HG03342 (cell line): ENCODE data around the gene HSD17B8.
A peak's percentile ranks its signal among the peaks of the same experiment; 100 is the strongest.

Experiments used
- ATAC-seq: cut with Tn5 transposase; IDR thresholded peaks from one replicate; pipeline ENCODE4 v1.9.1; 2021; ENCODE audit warnings: mild to moderate bottlenecking, moderate library complexity; ENCODE audit not compliant: unreplicated experiment

The HSD17B8 gene

GRCh38 chr6:33204415-33205190 lies at the start of gene HSD17B8:
Gene HSD17B8 (plus strand): TSS chr6:33204655. CDS start chr6:33204669, 14 bp downstream.
- peak; percentile 53 for ATAC-seq

- no peak for ATAC-seq
Observed at GRCh38 chr6:33156561-33156960, 47.9 kb upstream of the HSD17B8 start.

- no peak for ATAC-seq
Observed at GRCh38 chr6:33156964-33157363, 47.5 kb upstream of the HSD17B8 start.

- no peak for ATAC-seq
Observed at GRCh38 chr6:33160096-33160495, 44.4 kb upstream of the HSD17B8 start.

- ATAC-seq: no peak
Observed at GRCh38 chr6:33160728-33161344, 43.6 kb upstream of the HSD17B8 start.

- ATAC-seq: no peak
Observed at GRCh38 chr6:33161354-33162331, 42.8 kb upstream of the HSD17B8 start.

- ATAC-seq: no peak
Observed at GRCh38 chr6:33163540-33163939, 40.9 kb upstream of the HSD17B8 start.

- no peak for ATAC-seq
Observed at GRCh38 chr6:33164176-33164575, 40.3 kb upstream of the HSD17B8 start.

- no peak for ATAC-seq
Observed at GRCh38 chr6:33164665-33165373, 39.6 kb upstream of the HSD17B8 start.

- ATAC-seq: no peak
Observed at GRCh38 chr6:33165581-33166258, 38.7 kb upstream of the HSD17B8 start.

GRCh38 chr6:33166363-33166762 lies 38.1 kb upstream of the HSD17B8 start:
- ATAC-seq: no peak

- no peak for ATAC-seq
Observed at GRCh38 chr6:33166811-33167210, 37.6 kb upstream of the HSD17B8 start.

GRCh38 chr6:33167374-33168283 lies 36.8 kb upstream of the HSD17B8 start:
- no peak for ATAC-seq

- ATAC-seq: no peak
Observed at GRCh38 chr6:33168284-33168601, 36.2 kb upstream of the HSD17B8 start.

- ATAC-seq: no peak
Observed at GRCh38 chr6:33168639-33169038, 35.8 kb upstream of the HSD17B8 start.

GRCh38 chr6:33169291-33170175 lies 34.9 kb upstream of the HSD17B8 start:
- no peak for ATAC-seq

- no peak for ATAC-seq
Observed at GRCh38 chr6:33170176-33171015, 34.1 kb upstream of the HSD17B8 start.
